Stimulated activated CD4-positive, alpha-beta T cell treated with anti-CD3 and anti-CD28 coated beads, TNF-alpha, amount 100 ng/mL, for 1 hour (primary cell): Measurements from ENCODE around the gene SPATA2.
"Not testable (repeated sequence)": the region's sequence is repeated elsewhere in the genome, so short reads cannot be mapped to it uniquely, and the experiment has no call there.

Experiments used
- DNase-seq, 3 donors: peaks; one replicate each; pipeline ENCODE4 v3.0.0-alpha.2; 2020; ENCODE audit warnings: low read depth in 3 of 3, low spot score in 1 of 3

The SPATA2 gene

DNA sequence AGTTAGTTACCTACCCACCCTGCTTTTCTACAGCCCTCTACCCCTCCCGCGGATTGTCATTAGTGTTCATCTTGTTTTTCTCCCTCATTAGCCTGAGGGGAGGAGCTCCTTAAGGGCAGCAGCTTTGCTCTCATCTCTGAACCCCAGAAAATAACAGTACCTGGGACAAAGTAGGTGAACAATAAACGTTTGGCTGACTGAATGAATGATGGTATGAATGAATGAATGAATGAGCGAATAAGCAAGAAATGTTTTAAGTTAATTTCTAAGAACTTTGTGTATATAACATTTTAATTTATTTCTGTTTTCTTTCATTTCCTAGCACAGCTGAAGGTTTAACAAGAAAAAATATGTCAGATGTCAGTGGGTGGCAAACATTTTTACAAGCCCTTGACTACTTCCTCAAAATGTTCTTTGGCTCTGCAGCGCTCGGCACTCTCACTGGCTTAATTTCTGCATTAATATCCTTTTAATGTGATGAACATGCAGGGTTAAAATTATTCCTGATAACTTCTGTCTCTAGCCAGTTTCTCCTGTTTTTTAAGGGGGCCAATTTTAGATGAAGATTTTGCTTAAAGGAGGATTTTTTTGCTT is 52.6 kb downstream of the SPATA2 start:
- no peak for DNase-seq

DNA sequence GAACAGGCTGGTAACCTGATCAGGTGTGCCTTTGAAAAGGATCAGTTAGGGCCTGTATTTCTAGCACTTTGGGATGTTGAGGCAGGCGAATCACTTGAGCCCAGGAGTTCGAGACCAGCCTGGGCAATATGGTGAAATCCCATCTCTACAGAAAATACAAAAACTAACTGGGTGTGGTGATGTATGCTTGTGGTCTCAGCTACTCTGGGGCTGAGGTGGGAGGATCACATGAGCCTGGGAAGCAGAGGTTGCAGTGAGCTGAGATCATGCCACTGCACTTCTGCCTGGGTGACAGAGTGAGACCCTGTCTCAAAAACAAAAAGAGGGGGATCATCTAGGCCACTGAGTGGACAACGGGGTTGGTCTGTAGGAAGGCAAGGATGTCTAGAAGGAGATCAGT is 54.1 kb downstream of the SPATA2 start:
- DNase-seq, result not testable (repeated sequence)

DNA sequence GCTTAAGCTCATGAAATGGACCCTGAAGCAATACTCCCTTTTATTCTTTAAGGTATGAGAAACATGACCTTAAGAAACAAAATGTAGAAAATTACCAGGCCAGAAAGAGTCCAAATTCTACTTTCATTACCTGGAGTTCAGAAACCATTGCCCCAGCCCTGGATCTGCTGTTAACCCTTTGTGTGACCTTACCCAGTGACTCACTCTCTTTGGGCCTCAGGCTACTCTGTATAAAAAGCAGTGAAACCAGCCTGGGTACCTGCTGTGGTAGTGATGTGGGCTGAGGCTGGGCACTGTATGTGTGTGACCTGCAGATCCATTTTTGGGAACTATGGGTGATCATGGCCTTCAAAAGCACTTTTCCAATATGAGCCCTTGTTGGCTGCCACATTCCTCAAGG is 55.5 kb downstream of the SPATA2 start:
- no peak for DNase-seq

DNA sequence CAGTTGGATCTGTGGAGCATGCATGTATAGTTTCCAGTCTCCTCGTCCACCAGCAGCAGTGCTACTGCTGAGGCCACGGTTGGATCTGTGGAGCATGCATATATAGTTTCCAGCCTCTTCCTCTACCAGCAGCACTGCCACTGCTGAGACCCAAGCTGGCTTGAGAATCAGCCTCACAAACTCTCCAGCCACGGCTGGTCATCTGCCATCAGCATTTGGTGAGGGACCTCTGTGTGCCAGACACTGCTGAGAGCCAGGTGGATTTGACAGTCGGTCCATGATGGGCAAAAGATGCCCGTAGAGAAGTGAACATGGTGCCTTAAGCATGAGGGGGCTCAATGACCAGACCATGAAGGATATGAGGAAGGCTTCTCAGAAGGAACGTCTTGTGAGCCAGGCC is 56.3 kb downstream of the SPATA2 start:
- DNase-seq, result no peak

DNA sequence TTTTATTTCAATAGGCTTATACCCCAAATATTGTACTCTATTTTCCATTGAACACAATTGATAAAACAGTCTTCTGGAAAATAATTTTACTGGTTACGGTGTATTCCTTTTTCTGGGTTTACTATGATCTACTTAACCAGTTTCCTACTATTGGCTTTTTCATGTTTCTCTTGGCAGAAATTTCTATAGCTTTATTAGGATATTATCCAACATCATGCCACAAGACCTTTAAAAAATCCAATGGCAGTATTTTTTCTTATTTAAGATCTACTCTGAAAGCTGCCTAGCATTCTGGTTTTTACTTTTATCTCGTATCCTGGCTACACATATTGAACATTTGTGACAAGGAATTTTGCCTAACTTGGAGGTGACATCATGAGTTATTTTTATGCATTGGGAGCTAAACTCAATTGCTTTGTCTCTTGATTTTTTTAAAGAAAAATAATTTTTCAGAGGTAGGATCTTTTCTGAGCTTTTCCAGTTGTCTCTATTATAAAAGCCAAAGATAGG is 57.2 kb downstream of the SPATA2 start:
- DNase-seq, result no peak

DNA sequence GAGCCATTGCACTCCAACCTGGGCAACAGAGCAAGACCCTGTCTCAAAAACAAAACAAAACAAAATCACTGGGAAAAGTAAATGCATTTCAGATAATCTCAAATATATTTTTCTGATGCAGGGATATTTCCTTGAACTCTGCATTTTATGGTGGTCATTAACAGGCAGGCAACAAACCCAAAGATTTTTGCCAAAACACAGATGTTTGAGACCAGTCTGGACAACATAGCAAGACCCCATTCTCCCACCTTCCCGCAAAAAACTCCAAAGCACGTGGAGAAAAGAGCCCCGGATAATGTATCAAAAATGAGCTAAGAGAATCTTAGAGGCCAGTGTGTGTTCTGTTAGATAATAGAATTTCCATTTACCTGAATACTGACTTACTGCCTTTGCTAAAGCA is 58.4 kb downstream of the SPATA2 start:
- DNase-seq, result no peak

DNA sequence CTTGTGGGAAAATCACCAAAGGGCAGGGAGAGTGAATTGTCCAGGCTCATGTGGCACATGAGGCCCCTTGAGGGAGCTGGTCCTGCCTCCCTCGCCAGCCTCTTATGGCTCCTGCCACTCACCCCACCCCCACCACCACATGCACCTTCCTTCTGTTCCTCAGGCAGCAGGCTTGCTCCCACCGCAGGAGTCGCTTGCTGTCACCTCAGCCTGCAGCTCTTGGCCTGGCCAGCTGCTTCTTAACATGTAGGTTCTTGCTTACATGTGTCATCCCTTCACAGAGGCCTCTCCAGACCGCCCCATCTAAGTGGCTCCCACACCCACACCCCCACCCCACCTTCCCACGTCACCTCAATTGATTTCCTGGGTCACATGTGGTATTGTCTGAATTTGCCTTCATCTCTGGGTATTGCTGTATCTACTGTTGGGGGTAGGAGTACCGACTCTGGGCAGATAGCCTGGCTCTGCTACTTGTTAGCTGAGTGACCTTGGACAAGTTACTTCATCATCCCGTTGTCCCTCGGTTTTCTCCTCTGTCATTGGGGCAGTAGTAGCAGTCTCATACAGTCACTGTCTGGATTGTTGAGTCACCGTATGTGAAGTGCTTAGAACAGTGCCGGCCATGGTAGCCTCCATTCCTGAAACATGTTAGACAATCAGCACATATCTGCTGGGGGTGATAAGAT is 61.0 kb downstream of the SPATA2 start:
- DNase-seq, result no peak

DNA sequence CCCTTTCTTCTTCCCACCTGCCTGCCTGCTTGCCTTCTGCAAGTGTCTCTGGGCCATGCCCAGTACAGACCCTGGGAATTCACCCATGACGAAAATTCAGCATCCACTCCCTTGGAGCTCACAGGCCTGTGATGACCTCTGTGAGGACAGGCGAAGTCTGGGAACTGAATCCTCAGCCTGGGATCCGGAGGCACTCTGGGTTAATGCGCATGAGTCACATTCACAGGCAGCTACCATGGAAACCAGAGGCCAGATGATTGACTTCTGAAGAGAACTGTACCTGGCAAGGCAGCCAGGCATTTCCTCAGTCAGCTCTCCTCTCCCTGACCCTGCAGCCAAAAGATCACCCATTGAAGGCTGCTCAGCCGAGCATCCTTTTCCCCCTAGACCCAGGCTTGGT is 61.7 kb downstream of the SPATA2 start:
- no peak for DNase-seq
